HG03571 (cell line): ENCODE measurements around the gene PTGFRN.

Experiments
- ATAC-seq: cut with Tn5 transposase; IDR thresholded peaks from one replicate; pipeline ENCODE4 v1.9.1; 2021; ENCODE audit not compliant: unreplicated experiment

Gene PTGFRN

GRCh38 chr1:116942344-116942743 lies 32.6 kb downstream of the PTGFRN start:
- no peak for ATAC-seq

GRCh38 chr1:116943438-116943837 lies 33.7 kb downstream of the PTGFRN start:
- ATAC-seq = no peak

- no peak for ATAC-seq
Observed at GRCh38 chr1:116944613-116945012, 34.9 kb downstream of the PTGFRN start.

GRCh38 chr1:116945421-116945820 lies 35.7 kb downstream of the PTGFRN start:
- no peak for ATAC-seq

- no peak for ATAC-seq
Observed at GRCh38 chr1:116945996-116946395, 36.3 kb downstream of the PTGFRN start.

GRCh38 chr1:116947092-116947860 lies 37.6 kb downstream of the PTGFRN start:
- no peak for ATAC-seq

- no peak for ATAC-seq
Observed at GRCh38 chr1:116948046-116948445, 38.3 kb downstream of the PTGFRN start.

- no peak for ATAC-seq
Observed at GRCh38 chr1:116948642-116949041, 38.9 kb downstream of the PTGFRN start.

- no peak for ATAC-seq
Observed at GRCh38 chr1:116949213-116949985, 39.7 kb downstream of the PTGFRN start.

- ATAC-seq = no peak
Observed at GRCh38 chr1:116950517-116951199, 40.9 kb downstream of the PTGFRN start.

GRCh38 chr1:116951200-116951935 lies 41.7 kb downstream of the PTGFRN start:
- ATAC-seq = no peak

- ATAC-seq = no peak
Observed at GRCh38 chr1:116952738-116953275, 43.1 kb downstream of the PTGFRN start.

GRCh38 chr1:116954440-116954839 lies 44.7 kb downstream of the PTGFRN start:
- no peak for ATAC-seq

- no peak for ATAC-seq
Observed at GRCh38 chr1:116956378-116956777, 46.7 kb downstream of the PTGFRN start.

GRCh38 chr1:116957646-116958045 lies 47.9 kb downstream of the PTGFRN start:
- ATAC-seq = no peak

- ATAC-seq = no peak
Observed at GRCh38 chr1:116958110-116958509, 48.4 kb downstream of the PTGFRN start.

- no peak for ATAC-seq
Observed at GRCh38 chr1:116958977-116959376, 49.3 kb downstream of the PTGFRN start.

GRCh38 chr1:116961606-116962005 lies 51.9 kb downstream of the PTGFRN start:
- no peak for ATAC-seq

GRCh38 chr1:116962987-116963639 lies 53.4 kb downstream of the PTGFRN start:
- no peak for ATAC-seq

GRCh38 chr1:116966791-116967190 lies 57.1 kb downstream of the PTGFRN start:
- ATAC-seq = no peak
